Left kidney (tissue), 8 donors: ENCODE measurements around the gene BRIX1. TPM values are rescaled to one million over a fixed set of nuclear protein-coding genes. Genes with fewer than 3 reads are reported as not detected.

Experiments
- DNase-seq: peaks from one replicate; pipeline ENCODE4 v3.0.0-alpha.2; 2013
- long read RNA-seq, 8 donors: transcript quantifications; one replicate each; lab custom pipeline, GENCODE V29; 2026
- polyA plus RNA-seq: library from polyadenylated mRNA; unstranded; fragments of 120-200 nt; gene quantifications from one replicate; pipeline ENCODE4 v1.2.1, GENCODE V29; 2013; ENCODE audit not compliant: insufficient read length

BRIX1 gene
- polyA plus RNA-seq, result 57.2 TPM
- long read RNA-seq, donor 1, transcript BRIX1-201 (10 exons, 1,926 nt), result major isoform, 26 of 39 reads
- long read RNA-seq, donor 1, partial matches to known transcripts, result 11 of 39 reads
- long read RNA-seq, donor 1, other reads (novel, unspliced or antisense), result 0 of 39 reads
- long read RNA-seq, donor 2, transcript BRIX1-201 (10 exons, 1,926 nt), result major isoform, 21 of 37 reads
- long read RNA-seq, donor 2, partial matches to known transcripts, result 5 of 37 reads
- long read RNA-seq, donor 2, other reads (novel, unspliced or antisense), result 9 of 37 reads
- long read RNA-seq, donor 3, transcript BRIX1-201 (10 exons, 1,926 nt), result major isoform, 15 of 17 reads
- long read RNA-seq, donor 3, partial matches to known transcripts, result 0 of 17 reads
- long read RNA-seq, donor 3, other reads (novel, unspliced or antisense), result 0 of 17 reads
- long read RNA-seq, donor 4, result 0 reads
- long read RNA-seq, donor 5, transcript BRIX1-201 (10 exons, 1,926 nt), result major isoform, 43 of 45 reads
- long read RNA-seq, donor 5, partial matches to known transcripts, result 0 of 45 reads
- long read RNA-seq, donor 5, other reads (novel, unspliced or antisense), result 0 of 45 reads
- long read RNA-seq, donor 6, transcript BRIX1-201 (10 exons, 1,926 nt), result major isoform, 16 of 25 reads
- long read RNA-seq, donor 6, partial matches to known transcripts, result 9 of 25 reads
- long read RNA-seq, donor 6, other reads (novel, unspliced or antisense), result 0 of 25 reads
- long read RNA-seq, donor 7, transcript BRIX1-201 (10 exons, 1,926 nt), result major isoform, 26 of 35 reads
- long read RNA-seq, donor 7, partial matches to known transcripts, result 8 of 35 reads
- long read RNA-seq, donor 7, other reads (novel, unspliced or antisense), result 0 of 35 reads
- long read RNA-seq, donor 8, transcript BRIX1-201 (10 exons, 1,926 nt), result major isoform, 6 of 7 reads
- long read RNA-seq, donor 8, partial matches to known transcripts, result 0 of 7 reads
- long read RNA-seq, donor 8, other reads (novel, unspliced or antisense), result 0 of 7 reads

GRCh38 chr5:34915139-34915855, at the start of gene BRIX1, which contains the start of gene RAD1:
BRIX1 (plus strand) TSS chr5:34915711; CDS start chr5:34915739, 28 bp downstream.
RAD1 (minus strand) TSS chr5:34915504; CDS start chr5:34914892, 612 bp downstream.
- peak; percentile 97 for DNase-seq

GRCh38 chr5:34866989-34867471, 48.5 kb upstream of the BRIX1 start:
- DNase-seq, result no peak

GRCh38 chr5:34867660-34868059, 47.9 kb upstream of the BRIX1 start:
- DNase-seq, result no peak

- no peak for DNase-seq
Observed at GRCh38 chr5:34868791-34869190, 46.7 kb upstream of the BRIX1 start.

GRCh38 chr5:34869256-34869655, 46.3 kb upstream of the BRIX1 start:
- no peak for DNase-seq

GRCh38 chr5:34870382-34870781, 45.1 kb upstream of the BRIX1 start:
- no peak for DNase-seq

- no peak for DNase-seq
Observed at GRCh38 chr5:34876275-34876674, 39.2 kb upstream of the BRIX1 start.

GRCh38 chr5:34881246-34881645, 34.3 kb upstream of the BRIX1 start:
- DNase-seq, result no peak

- DNase-seq, result no peak
Observed at GRCh38 chr5:34886392-34887119, 29.0 kb upstream of the BRIX1 start.

- no peak for DNase-seq
Observed at GRCh38 chr5:34889394-34889793, 26.1 kb upstream of the BRIX1 start.

GRCh38 chr5:34891981-34892380, 23.5 kb upstream of the BRIX1 start:
- DNase-seq, result no peak

GRCh38 chr5:34892414-34892813, 23.1 kb upstream of the BRIX1 start:
- no peak for DNase-seq

GRCh38 chr5:34894716-34895115, 20.8 kb upstream of the BRIX1 start:
- DNase-seq, result no peak

GRCh38 chr5:34895641-34896419, 19.7 kb upstream of the BRIX1 start:
- no peak for DNase-seq

- no peak for DNase-seq
Observed at GRCh38 chr5:34897646-34898045, 17.9 kb upstream of the BRIX1 start.

- peak; percentile 67 for DNase-seq
Observed at GRCh38 chr5:34898258-34898895, 17.1 kb upstream of the BRIX1 start.

GRCh38 chr5:34899066-34899465, 16.4 kb upstream of the BRIX1 start:
- no peak for DNase-seq

- no peak for DNase-seq
Observed at GRCh38 chr5:34900652-34901051, 14.9 kb upstream of the BRIX1 start.

- no peak for DNase-seq
Observed at GRCh38 chr5:34903260-34903659, 12.3 kb upstream of the BRIX1 start.

GRCh38 chr5:34905564-34905963, 9.9 kb upstream of the BRIX1 start:
- no peak for DNase-seq
